DOHH2 (cell line): ENCODE data around the gene DAP.

ENCODE experiments used
- CTCF ChIP-seq: fragments of 200-600 bp; sonication (generic); IDR thresholded peaks from one replicate; pipeline ENCODE4 v1.5.1; 2014; ENCODE audit warnings: antibody characterized with exemption, mild to moderate bottlenecking, low read depth, low read length; ENCODE audit not compliant: poor library complexity, severe bottlenecking
- EZH2phosphoT487 ChIP-seq: fragments of 200-600 bp; sonication (generic); IDR thresholded peaks from 2 replicates; pipeline ENCODE4 v1.6.1; 2017; ENCODE audit warnings: borderline replicate concordance, mild to moderate bottlenecking, antibody characterized with exemption, low read length, moderate library complexity, mixed read lengths

GRCh38 chr5:10786835-10787234 lies 25.8 kb upstream of the DAP start:
- TF ChIP-seq CTCF, result no peak
- no peak for TF ChIP-seq EZH2phosphoT487
